ENCODE data around the gene GNAL.
"Not testable (repeated sequence)": the region's sequence is repeated elsewhere in the genome, so short reads cannot be mapped to it uniquely, and the experiment has no call there.

The GNAL gene

GRCh38 chr18:11874676-11875075 lies 185.6 kb downstream of the GNAL start:
- no peak for DNase-seq (ENCODE audit: low read depth)

- DNase-seq (ENCODE audit: low read depth) = no peak
Measured at GRCh38 chr18:11877497-11878135, 188.6 kb downstream of the GNAL start.

GRCh38 chr18:11880586-11881304 lies 191.7 kb downstream of the GNAL start:
- DNase-seq (ENCODE audit: low read depth) = no peak

- no peak for DNase-seq (ENCODE audit: low read depth)
Measured at GRCh38 chr18:11882636-11883035, 193.6 kb downstream of the GNAL start.

GRCh38 chr18:11883153-11883552 lies 194.1 kb downstream of the GNAL start:
- DNase-seq (ENCODE audit: low read depth) = no peak

GRCh38 chr18:11884396-11885030 lies 195.4 kb downstream of the GNAL start:
- no peak for DNase-seq (ENCODE audit: low read depth)

- no peak for DNase-seq (ENCODE audit: low read depth)
Measured at GRCh38 chr18:11885278-11885947, 196.3 kb downstream of the GNAL start.

- no peak for DNase-seq (ENCODE audit: low read depth)
Measured at GRCh38 chr18:11886577-11887110, 197.6 kb downstream of the GNAL start.

- no peak for DNase-seq (ENCODE audit: low read depth)
Measured at GRCh38 chr18:11887328-11888128, 198.5 kb downstream of the GNAL start.

- DNase-seq (ENCODE audit: low read depth) = no peak
Measured at GRCh38 chr18:11888726-11889125, 199.7 kb downstream of the GNAL start.

GRCh38 chr18:11889284-11889683 lies 200.2 kb downstream of the GNAL start:
- DNase-seq (ENCODE audit: low read depth) = no peak

GRCh38 chr18:11891737-11892136 lies 202.7 kb downstream of the GNAL start:
- no peak for DNase-seq (ENCODE audit: low read depth)

- DNase-seq (ENCODE audit: low read depth) = not testable (repeated sequence)
Measured at GRCh38 chr18:11892438-11892837, 203.4 kb downstream of the GNAL start.

GRCh38 chr18:11897781-11898180 lies 208.7 kb downstream of the GNAL start:
- DNase-seq (ENCODE audit: low read depth) = no peak

GRCh38 chr18:11899063-11899462 lies 210.0 kb downstream of the GNAL start:
- DNase-seq (ENCODE audit: low read depth) = no peak

- DNase-seq (ENCODE audit: low read depth) = no peak
Measured at GRCh38 chr18:11901826-11902438, 212.9 kb downstream of the GNAL start.

- no peak for DNase-seq (ENCODE audit: low read depth)
Measured at GRCh38 chr18:11902522-11903292, 213.6 kb downstream of the GNAL start.

- no peak for DNase-seq (ENCODE audit: low read depth)
Measured at GRCh38 chr18:11905613-11906012, 216.5 kb downstream of the GNAL start.

GRCh38 chr18:11906176-11906575 lies 217.1 kb downstream of the GNAL start:
- DNase-seq (ENCODE audit: low read depth) = no peak
